ENCODE measurements around the gene SORCS1.

The SORCS1 gene

GRCh38 chr10:106826716-106827115 is 337.8 kb downstream of the SORCS1 start (continued):
- TF ChIP-seq ZSCAN30 (tag by site-specific recombination; IDR thresholded peaks at IDR 0.05) (no peak), GLIS2 (tag by site-specific recombination; IDR thresholded peaks at IDR 0.05) (no peak)

- POLR2A ChIA-PET: interaction anchor here (0.5 kb wide), 1 partner anchor 13 kb away, joined by 4 read pairs; no protein-coding TSS in a partner anchor
- no peak for TF ChIP-seq ZNF544 (tag by site-specific recombination; IDR thresholded peaks at IDR 0.05)
- CTCF ChIA-PET: no interaction called here
- H3K9me3 ChIP-seq (ENCODE audit: control insufficient read depth, insufficient read depth, low read depth, low read length): no peaks in the 10 kb centered on the region
- H3K27ac ChIP-seq (ENCODE audit: extremely low read depth, low read depth, low read length): no peak overlapping the region
- no peaks in the 10 kb centered on the region for H3K36me3 ChIP-seq (ENCODE audit: control insufficient read depth in 2 of 2, insufficient read depth in 1 of 2, low read length in 2 of 2)
- no peak overlapping the region for H3K4me3 ChIP-seq (ENCODE audit: low read depth, low read length)
- no peaks in the 10 kb centered on the region for H3K4me1 ChIP-seq (ENCODE audit: control insufficient read depth, insufficient read depth, low read length)
Measured at GRCh38 chr10:106825576-106826364, 338.7 kb downstream of the SORCS1 start.

GRCh38 chr10:106820579-106820978 is 343.9 kb downstream of the SORCS1 start:
- Histone ChIP-seq H3K9me3 (ENCODE audit: control insufficient read depth, insufficient read depth, low read depth, low read length) (no peaks in the 10 kb centered on the region), H3K4me1 (ENCODE audit: control insufficient read depth, insufficient read depth, low read length) (no peaks in the 10 kb centered on the region), H3K4me3 (ENCODE audit: low read depth, low read length) (no peak overlapping the region), H3K36me3 (ENCODE audit: control insufficient read depth in 2 of 2, insufficient read depth in 1 of 2, low read length in 2 of 2) (no peaks in the 10 kb centered on the region), H3K27ac (ENCODE audit: extremely low read depth, low read depth, low read length) (no peak overlapping the region)
- POLR2A ChIA-PET: no interaction called here
- TF ChIP-seq ZNF623 (tag by site-specific recombination; IDR thresholded peaks at IDR 0.05) (no peak), ZNF571 (tag by site-specific recombination; IDR thresholded peaks at IDR 0.05) (no peak), ZNF146 (tag by site-specific recombination; IDR thresholded peaks at IDR 0.05) (no peak), ZNF248 (tag by site-specific recombination; IDR thresholded peaks at IDR 0.05) (no peak), ZNF664 (tag by site-specific recombination; IDR thresholded peaks at IDR 0.05) (no peak), REST (tag by site-specific recombination; IDR thresholded peaks at IDR 0.05) (no peak), WT1 (tag by site-specific recombination; IDR thresholded peaks at IDR 0.05) (no peak), ZBTB20 (tag by site-specific recombination; IDR thresholded peaks at IDR 0.05) (no peak), ZNF544 (tag by site-specific recombination; IDR thresholded peaks at IDR 0.05) (no peak), ZBTB44 (tag by site-specific recombination; IDR thresholded peaks at IDR 0.05) (no peak), ZNF391 (tag by site-specific recombination; IDR thresholded peaks at IDR 0.05; ENCODE audit: borderline replicate concordance, low read depth) (no peak), SETDB1 (IDR thresholded peaks at IDR 0.05; ENCODE audit: insufficient read length, low read length) (no peak), ZNF354C (tag by site-specific recombination; IDR thresholded peaks at IDR 0.05; ENCODE audit: borderline replicate concordance, low read depth) (no peak), ZNF133 (tag by site-specific recombination; IDR thresholded peaks at IDR 0.05) (no peak), ZFP37 (tag by site-specific recombination; IDR thresholded peaks at IDR 0.05) (no peak), BCL11B (tag by site-specific recombination; IDR thresholded peaks at IDR 0.05; ENCODE audit: low read depth) (no peak), ZNF473 (tag by site-specific recombination; IDR thresholded peaks at IDR 0.05) (no peak), ZNF341 (tag by site-specific recombination; IDR thresholded peaks at IDR 0.05; ENCODE audit: low read depth) (no peak)
- CTCF ChIA-PET: no interaction called here

Measured in HEK293 (cell line).